Activated naive CD8-positive, alpha-beta T cell treated with anti-CD3 and anti-CD28 coated beads, Interleukin-2, amount 50 U/mL, for 16 hours (primary cell): ENCODE results near the gene KRT76.
"Not testable (repeated sequence)": the region's sequence is repeated elsewhere in the genome, so short reads cannot be mapped to it uniquely, and the experiment has no call there.

Experiments
- DNase-seq: peaks from one replicate; pipeline ENCODE4 v3.0.0-alpha.2; 2020; ENCODE audit warnings: low read depth, low spot score

The KRT76 gene

DNA sequence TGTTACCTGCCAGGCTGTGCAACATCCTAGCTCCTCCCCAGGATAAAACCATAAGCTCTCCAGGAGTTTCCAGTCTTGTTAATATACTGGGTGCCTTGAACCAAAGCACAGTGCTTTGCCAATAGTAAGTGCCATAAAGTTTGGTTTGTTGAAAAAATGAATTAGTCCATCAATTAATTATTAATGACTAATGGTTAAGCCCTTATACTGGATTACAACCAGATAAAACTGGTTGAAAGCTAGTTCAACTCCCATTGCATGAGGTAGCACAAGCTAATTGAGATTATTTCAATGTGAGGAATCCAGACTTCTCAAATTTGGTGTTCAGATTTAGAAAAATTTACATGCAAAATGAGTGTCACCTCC lies 20.4 kb upstream of the KRT76 start:
- no peak for DNase-seq

DNA sequence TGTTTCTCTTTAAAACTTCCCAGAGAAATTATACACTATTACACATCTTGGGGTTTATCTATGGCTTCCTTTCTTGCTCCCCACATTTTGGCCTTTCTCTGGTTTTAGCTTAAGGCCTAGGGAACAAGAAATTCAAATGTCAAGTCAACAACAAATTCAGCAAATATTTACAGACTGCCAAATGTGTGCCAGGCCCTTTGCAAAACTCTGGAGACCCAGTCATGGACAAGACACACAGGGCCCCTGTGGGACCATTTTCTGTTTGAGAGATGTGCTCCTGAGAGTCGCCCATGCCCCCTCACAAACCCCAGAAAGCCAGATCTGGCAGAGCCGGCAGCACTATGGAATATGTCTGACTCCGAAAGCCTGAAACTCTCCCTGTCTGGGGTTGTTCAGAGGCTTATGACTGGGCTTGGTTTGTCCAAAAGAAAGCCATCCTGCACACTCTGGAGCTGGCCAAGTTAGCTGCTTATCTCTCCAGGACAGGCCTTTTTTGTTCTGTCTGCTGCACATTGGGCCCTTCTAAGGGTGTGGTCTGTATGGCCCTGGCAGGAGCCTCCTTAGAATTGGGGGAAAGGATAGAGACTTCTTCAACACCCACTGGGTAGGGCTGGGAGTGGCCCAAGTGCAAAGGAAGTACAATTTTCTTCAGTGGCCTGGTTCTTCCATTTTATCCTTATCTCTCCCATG lies 19.8 kb upstream of the KRT76 start:
- DNase-seq = no peak

DNA sequence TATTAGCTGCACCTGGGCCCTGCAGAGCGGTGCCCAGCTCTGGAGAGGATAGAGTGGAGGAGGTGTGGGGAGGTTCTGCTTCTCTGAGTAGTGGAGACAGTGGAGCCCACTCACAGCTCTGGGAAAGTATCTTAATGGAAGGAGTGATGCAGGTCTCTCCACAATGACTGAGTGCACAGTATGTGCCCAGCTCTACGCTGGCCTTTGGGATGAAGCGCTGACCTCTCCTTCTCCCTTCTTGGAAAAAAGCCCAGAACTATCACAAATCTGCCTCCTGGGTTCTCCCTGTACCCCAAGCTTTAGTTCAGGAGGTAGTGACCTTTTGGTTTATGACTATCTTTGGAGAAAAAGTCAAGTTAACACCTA lies 19.3 kb upstream of the KRT76 start:
- DNase-seq = no peak

DNA sequence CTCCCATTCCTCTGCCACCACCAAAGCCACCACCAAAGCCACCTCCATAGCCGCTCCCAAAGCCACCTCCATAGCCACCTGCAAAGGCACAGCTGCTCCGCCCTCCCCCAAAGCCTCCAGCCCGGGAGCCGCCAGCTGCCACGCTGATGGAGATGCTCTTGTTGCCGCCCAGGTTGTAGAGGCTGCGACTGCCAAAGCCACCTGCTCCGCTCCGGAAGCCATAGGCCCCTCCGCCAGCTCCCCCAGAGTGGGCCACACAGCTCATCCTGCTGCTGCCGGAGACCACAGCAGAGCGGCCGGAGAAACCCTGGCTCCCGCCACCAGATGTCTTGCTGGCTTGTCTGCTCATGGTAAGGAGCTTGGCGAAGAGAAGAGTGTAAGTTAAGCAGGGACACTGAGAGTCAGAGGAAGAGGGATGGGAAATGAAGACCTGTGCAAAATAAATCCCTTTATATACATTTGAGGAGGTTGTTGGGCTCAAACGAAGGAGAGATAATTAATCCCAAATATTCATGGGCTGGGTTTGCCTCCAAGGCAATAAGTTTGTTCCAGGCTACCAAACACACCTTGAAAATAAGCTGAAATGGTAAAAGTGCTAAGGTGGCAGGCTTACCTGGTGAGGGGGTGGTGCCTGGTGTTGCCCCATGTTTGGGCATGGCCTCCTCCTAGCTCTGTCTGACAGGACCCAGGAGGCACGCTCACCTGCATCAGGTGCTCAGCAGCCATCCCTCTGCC lies 18.7 kb upstream of the KRT76 start, which contains the start of gene KRT3:
KRT3 (minus strand) TSS at position 424 of the 735 bp plus-strand sequence; CDS start at position 349, 75 bp downstream.
- DNase-seq = no peak

DNA sequence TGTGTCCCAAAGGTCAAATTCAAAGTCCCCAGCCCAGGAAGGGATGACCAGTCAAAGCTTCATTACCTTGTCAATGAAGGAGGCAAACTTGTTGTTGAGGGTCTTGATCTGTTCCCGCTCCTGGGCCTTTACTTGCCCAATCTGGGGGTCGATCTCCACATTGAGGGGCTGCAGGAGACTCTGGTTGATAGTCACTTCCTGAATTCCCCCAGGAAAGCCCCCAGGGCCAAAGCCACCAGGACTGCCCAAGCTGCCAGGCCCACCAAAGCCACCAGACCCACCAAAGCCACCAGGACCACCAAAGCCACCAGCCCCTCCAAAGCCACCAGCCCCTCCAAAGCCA lies 18.2 kb upstream of the KRT76 start:
- DNase-seq = not testable (repeated sequence)

DNA sequence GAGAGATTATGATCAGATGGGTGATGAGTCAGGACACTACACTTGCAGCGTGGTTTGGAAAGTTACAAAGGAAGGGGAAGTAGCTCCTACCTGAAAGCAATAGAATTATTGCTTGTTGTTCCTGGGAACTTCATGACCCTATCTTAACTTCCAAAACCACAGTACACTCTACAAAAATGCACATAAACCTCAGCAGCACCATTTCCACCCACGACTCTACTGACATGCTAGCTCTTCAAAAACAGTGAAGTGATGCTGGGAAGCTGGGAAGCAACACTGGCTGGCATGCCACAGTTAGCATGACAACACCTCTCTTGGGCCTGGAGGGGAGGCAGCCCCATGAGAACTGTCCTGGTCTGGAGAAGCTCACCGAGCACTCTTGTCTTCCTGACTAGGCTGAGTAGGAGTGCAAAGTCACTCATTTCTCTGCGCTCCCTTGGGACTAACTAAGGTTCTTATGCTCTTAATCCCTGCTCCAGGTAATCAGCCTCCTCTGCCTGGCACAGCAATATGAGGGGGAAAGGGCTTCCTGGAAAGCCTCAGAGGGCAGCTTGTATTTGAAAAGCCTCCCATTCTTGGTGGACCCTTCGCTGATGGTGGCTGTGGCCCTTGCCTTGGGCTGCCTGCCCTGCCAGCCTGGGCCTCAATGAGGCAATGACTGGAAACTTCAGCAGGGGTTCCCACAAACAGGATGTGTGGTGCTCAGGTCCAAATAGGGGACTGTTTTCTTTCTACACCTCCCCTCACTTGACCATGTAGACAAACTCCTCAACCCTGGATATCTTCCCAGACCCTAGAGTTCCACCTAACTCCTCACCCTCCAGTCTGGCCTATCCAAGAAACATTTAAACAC lies 17.6 kb upstream of the KRT76 start:
- no peak for DNase-seq

DNA sequence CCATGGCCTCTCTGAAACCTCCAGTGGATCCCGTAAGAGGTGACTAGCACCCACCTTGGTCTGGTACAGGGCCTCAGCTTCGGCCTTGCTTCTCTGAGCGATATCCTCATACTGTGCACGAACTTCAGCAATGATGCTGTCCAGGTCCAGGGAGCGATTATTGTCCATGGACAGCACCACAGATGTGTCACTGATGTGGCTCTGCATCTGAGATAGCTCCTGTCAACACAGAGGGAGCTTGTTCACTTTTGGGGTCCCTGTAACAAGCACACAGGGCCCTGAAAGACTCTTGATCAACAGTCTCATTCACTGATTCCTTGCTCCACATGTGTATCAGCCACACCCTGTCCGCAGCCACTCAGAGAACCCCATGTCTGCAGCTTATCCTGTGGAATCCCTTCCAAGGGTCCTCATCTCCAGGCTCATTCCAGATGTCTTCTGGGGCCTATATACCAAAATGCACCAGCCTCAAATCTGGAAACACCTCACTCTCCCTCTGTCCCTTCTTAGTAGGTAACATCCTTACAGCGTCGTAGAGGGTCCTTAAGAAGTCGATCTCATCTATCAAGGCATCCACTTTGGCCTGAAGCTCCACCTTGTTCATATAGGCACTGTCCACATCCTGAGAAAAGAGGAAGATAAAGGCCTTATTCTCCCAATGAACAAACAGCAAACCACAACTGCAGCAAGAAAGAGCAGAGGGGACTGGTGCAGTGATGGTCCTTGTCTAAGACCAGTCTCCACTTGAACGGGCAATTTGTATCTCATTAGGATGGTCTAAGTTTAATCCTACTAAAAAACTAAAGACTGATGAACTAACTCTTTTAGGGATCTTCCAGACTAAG lies 15.3 kb upstream of the KRT76 start:
- no peak for DNase-seq

DNA sequence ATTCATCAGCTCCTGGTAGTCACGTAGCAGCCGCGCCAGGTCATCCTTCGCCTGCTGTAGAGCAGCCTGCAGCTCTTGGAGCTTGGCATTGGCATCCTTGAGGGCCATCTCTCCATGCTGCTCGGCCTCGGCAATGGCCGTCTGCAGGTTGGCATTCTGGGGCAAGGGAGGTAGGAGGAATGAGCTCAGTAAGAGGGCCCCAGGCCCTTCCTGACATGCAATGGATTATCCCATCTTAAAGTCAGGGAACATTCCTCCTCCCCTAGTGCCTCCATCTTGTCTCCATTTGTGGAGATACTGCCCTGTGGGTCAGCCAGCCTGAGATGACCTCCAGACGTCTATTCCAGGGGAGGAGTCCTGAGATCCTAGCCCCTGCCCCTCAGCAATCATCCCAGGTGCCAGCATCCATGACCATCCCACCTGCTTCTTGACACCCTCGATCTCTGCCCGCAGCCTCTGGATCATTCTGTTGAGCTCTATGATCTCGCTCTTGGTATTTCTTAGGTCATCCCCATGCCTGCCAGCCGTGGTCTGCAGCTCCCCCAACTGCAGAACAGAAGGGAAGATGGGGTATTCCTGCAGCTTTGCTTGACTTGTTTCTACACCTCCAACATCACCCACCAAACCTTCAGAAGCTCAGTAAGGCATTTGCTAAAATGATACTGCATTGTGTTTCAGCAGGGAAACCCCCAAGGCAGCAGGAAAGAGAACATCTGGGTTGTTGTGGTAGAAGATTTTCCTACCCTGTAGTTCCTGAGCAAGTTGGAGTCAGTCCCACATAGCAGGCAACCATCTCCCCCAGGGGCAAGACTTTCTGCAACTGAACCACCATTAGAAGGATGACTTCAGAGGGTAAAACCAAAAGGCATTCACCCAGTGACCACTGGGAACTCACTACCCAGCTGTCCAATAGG lies 14.4 kb upstream of the KRT76 start:
- DNase-seq = no peak

DNA sequence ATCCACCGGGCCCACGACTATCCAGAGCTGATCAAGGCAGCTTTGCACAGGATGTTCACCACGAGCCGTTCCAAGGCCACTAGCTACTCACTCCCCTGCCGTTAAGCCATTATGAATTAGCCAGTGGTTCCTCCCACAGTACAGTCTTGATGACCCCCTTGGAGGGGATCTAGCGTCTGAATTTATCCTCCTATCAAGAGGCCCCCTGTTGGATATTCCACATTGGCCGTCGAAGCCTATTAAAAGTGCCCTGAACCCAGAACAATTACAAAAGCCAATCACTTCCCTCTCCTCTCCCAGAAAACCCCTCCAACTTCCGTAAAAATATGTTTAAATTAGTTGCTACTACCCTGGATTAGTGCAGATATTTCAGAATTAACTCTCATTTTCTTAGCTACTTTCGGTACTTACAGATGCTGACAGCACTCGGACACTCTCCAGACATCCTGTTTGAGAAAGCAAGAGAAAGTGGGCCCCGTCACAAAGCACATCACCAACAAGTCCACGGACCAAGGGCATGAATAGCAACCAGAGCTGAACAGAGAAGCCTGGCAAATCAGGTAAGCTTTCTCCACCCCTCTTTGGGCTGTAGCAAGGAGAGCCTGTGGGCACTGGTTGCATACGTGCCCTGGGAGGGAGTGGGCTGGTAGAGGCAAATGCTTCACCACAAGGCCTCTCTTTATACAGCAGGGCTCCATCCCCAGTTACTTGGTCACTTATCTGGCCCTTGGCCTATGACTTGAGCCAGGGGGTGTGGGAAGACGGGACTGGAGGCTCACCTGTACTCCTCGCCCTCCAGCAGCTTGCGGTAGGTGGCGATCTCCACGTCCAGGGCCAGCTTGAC lies 13.5 kb upstream of the KRT76 start:
- no peak for DNase-seq

DNA sequence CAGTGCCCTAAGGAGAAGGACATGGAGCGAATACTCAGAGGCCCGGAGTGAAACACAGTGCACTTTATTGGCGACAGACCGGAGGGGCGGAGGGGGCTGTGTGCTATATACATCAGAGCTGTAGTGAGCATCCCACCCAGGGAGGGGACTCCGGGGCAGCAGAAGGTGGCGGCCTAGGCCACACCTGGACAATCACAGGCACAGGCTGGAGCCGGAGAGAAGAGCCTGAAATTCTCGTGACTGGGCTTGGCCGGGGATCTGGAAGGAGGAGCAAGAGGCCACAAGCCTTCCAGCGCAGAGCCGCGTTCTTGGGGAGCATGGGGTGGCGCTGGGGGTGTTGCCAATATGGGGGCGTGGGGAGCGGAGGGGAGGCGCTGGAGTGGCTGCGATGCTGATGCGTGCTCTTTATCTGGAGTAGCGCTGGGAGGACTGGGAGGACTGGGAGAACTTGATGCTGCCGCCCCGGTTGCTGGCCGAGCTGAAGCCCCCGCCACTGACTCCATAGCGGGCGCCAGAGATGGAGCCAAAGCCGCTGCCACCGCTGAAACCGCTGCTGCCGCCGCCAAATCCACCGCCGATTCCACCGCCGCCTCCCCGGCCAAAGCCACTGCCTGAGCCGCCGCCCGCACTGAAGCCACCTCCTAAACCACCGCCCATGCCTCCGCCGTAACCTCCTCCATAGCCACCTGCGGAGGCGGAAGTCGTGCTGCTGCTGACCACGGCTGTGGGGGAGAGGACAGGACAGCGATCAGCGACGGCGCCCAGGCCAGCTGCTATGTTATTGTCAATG lies 12.7 kb upstream of the KRT76 start:
- no peak for DNase-seq

DNA sequence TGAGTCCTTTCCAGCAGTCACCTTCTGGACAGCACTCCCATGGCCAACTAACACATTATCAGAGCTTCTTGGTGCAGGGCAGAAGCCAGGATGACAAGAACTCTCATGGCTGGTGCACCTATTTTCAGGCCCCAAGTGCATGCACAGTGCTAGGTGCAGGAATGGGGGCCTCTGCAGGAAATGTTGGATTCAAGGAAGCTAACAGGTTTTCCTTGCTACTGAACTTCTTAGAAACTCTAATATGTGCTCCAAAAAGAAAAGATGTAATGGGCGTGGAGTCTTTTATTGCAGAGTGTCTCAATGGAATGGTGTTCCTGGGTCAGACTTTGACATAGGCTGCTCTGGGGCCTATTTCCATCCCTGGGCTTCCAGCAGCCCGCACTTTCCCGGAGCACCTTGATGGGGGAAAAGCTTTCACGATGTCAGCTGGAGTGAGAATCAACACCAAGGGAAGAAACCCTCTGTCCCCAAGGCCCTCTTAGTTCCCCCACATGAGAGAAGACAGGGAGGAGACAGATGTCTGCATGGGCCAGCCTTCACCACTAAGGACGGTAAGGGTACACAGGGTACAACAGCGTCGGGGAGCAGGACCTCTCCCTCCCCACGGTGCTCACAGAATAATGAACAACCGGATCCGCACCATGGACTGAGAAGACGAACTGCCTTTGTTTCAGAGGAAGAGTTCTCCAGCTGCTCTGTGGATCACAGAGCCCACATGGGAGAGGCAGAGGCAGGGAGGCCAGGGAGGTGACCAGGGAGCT lies 11.9 kb upstream of the KRT76 start:
- no peak for DNase-seq

DNA sequence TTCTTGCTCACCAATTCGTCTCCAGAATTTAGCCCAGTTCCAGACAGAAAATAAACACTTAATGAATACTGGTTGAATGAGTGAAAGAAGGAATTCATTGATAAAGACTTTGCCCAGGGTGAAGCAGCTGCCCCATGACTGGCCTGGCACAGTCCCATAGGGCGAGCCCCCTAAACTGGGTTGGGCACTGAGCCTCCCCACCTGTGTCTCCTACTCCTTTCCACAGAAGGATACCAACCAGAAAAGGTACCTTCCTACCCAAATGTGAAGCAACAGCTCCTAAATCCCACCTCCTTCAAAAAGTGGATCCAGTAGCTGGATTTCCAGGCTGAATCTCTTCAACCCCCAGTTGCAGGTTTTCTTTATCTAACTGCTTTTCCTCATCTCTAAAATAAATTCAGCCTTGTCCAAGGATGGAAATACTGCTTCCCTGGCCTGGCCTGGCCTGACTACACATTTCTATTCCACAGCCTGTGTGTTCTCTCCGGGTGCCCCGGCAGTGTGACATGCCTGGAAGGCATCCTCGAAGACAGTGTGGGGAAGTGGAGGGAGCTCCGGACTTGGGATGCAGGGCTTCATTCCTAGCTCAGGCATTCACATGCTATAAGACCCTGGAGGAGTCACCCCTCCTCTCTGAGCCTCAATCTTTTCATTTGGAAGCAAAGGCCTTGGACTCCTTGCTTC lies 11.2 kb upstream of the KRT76 start:
- no peak for DNase-seq

DNA sequence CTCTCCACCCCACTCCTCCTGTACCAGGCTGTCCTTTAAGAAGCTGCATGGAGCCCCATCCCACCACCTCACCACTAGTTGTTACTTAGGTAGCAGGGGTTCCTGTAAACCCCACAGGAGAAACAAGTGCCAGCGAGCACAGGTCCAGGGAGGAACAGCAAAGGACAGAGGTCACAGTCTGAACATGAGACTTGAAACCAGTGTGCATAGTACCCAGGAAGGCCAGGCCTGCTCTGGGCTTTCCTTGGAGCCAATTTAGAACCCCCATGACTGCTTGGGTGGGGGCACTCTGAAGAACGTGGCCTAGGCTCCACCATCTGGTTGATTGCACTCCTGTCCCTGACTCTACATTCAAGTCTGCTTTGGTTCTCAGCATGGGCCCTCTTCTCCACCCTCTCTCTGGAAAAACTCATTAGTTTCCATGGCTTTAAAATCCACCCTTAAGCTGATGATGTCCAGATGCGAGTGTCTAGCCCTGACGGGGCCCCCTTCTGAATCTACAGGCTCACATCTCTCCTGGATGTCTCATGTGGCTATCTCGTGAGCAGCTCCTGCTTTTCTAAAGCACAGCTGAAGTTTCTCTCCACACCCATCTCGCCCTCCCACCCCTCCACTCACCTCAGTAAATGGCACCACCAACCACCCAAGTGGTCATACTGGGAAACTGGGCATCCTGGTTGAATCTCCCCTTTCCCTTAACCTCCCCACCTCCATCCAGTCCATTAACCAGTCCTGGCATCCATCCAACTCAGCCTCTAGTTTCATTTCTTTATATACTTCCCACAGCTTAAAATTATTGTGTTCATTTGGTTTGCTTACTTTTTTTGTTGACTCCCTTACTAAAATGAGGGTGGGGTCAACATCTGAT lies 10.4 kb upstream of the KRT76 start:
- DNase-seq = no peak

DNA sequence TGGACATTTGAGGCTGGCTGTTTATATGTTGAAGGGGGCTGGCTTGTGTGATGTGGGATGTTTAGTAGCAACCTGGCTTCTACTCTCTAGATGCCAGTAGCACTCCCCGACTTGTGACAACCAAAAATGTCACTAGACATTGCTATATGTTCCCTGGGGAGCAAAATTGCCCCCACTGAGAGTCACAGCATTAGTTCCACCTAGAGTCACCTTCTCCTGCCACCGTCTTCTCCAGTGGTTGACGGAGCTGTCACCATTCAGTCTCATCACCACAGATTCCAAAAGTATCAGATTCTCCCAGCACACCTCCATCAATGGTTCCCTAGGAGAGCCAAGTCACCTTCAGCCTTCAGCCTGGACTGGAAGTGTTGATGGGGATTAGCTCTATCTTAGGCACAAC lies 7.8 kb upstream of the KRT76 start:
- DNase-seq = no peak

DNA sequence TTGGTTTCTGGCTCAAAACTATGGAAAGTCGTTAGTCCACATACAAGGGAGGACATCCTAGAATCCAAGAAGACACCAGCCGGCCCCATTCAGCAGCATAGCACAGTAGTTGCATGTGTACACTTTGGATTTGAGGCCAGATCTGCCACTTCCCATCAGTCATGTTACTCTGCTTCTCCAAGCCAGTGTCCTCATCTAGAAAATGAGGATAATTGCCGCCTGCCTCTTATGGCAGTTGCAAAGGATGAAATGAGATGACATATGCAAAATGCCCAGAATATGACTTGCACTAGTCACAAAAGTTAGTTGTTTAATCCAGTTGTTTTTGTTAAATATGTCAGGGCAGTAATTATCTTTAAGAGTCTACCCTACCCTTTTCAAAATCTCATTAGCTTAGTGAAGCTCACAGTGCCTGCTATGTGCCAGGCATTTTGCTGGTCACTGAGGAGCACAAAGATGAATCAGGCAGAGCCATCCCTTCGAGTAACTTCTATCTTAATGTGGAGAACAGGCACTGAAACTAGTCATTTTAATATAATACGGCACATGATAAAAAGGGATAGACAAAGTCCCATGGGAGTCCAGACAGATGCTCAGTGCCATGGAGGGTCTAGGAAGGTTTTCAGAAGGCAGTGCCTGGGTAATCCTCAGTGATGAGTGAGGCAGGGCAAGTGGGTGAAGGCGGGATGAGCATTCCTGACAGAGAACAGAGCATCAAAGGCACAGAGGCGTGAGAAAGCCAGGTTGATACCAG lies 6.6 kb upstream of the KRT76 start:
- DNase-seq = no peak

DNA sequence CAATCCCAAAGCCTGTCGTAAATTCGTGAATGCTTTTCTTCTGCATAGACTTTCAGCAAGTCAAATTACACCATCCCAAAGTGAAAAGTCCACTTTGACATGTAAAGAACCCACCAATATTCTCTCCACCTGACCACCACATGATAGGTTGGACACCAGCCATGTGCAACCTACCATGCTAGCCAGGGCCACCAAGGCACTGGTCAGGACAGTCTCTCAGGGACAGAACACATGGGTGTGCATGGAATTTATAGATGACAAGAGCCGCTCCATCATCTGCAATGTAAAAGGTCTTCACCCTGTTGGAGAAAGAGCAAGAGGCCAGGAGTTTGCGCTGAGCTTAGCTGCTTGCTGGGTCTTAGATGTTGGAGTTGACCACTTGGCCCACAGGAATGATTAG lies 5.4 kb upstream of the KRT76 start:
- no peak for DNase-seq
